T1000 (cell line): ENCODE data around the gene GTF3C2.
"Not testable (repeated sequence)": the region's sequence is repeated elsewhere in the genome, so short reads cannot be mapped to it uniquely, and the experiment has no call there.

ENCODE experiments used
- DNase-seq: peaks from one replicate; lab custom pipeline; 2025; ENCODE audit warnings: mixed read lengths; lab: John Stamatoyannopoulos, UW

The GTF3C2 gene

DNA sequence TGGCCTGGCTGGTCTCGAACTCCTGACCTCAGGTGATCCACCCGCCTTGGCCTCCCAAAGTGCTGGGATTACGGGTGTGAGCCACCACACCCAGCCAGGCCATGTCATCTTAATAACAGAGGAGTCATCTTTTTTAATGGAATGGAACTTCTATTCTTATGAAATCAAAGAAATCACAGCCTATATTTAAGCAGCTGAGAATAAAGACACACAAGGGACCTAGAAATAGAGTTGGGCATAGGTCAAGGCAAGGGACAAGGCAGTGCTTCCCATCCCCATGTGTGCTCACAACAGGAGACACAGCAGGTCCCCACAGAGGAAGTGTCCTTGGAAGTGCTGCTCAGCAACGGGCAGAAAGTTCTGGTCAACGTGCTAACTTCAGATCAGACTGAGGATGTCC, 17.0 kb upstream of the GTF3C2 start:
- no peak for DNase-seq

DNA sequence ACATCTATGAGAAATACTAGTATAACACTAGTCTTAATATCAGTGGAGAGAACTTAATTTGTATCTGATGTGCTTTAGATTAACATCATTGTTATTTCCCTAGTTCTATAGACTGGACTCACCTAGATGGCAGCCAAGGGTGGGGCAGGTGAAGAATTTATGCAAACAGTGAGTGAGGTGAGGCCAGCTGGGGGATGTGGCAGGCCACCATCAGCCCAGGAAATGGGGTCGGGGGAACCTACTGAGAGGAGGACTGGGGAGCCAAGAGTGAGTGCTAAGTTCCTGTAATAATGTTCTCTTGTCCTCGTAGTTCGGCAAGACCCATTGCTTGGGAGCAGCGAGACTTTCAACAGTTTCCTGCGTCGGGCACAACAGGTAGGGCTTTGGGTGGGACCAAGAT, 16.4 kb upstream of the GTF3C2 start:
- no peak for DNase-seq

- DNase-seq: no peak
These were observed 14.5 kb upstream of the GTF3C2 start for GRCh38 chr2:27370816-27371620.

- DNase-seq: peak; percentile 98
These were observed 13.7 kb upstream of the GTF3C2 start, which contains the start of the genes EIF2B4 and SNX17 for GRCh38 chr2:27370026-27370815. Gene EIF2B4 (minus strand): TSS chr2:27370338. CDS start chr2:27370314, 24 bp downstream. Gene SNX17 (plus strand): TSS chr2:27370616. CDS start chr2:27370744, 128 bp downstream.

GRCh38 chr2:27369471-27370025, 13.0 kb upstream of the GTF3C2 start:
- DNase-seq: no peak

DNA sequence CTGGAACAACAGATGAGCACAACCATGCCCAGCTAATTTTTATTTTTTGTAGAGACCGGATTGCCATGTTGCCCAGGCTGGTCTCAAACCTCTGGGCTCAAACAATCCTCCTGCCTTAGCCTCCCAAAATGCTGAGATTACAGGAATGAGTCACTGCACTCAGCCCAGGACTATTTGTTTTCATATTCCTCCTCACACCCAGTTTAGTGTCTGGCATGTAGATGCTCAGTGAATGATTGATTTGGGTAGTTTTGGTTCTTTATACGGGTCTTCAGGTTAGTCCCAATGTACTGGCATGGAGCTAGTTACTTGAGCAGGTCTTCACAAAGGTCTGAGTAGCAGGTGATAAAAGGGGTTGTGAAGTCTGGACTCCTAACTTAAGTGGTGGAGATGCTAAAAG, 7.4 kb upstream of the GTF3C2 start:
- no peak for DNase-seq

- DNase-seq: no peak
These were observed 6.3 kb upstream of the GTF3C2 start for GRCh38 chr2:27362678-27363420.

DNA sequence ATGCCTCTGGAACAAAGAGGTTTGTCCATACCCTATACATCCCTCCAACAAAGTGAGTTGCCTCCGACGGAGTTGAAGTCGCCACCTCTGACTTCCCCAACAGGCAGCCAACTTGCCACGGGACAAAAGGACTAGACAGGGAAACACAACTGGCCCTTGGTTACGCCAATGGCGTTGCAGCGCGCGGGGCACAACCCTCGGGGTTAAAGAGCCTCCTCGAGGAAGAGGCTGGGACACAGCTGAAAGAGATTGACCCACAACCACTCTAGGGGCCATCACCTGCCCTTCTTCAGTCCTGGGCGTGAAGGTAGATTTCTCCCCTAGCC, 545 bp downstream of the GTF3C2 start:
- peak; percentile 5 for DNase-seq

- no peak for DNase-seq
These were observed 2.0 kb downstream of the GTF3C2 start for GRCh38 chr2:27354597-27354927.

- no peak for DNase-seq
These were observed 2.6 kb downstream of the GTF3C2 start for GRCh38 chr2:27353762-27354596.

DNA sequence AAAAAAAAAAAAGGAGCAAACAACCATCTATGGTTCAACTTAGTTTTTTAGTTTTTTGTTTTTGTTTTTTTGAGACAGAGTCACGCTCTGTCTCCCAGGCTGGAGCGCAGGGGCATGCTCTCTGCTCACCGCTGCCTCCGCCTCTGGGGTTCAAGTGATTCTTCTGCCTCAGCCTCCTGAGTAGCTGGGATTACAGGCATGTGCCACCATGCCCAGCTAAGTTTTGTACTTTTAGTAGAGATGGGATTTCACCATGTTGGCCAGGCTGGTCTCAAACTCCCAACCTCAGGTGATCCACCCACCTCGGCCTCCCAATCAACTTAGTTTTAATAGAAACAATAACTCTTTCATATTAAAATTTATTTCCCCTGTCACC, 3.2 kb downstream of the GTF3C2 start:
- DNase-seq: not testable (repeated sequence)

DNA sequence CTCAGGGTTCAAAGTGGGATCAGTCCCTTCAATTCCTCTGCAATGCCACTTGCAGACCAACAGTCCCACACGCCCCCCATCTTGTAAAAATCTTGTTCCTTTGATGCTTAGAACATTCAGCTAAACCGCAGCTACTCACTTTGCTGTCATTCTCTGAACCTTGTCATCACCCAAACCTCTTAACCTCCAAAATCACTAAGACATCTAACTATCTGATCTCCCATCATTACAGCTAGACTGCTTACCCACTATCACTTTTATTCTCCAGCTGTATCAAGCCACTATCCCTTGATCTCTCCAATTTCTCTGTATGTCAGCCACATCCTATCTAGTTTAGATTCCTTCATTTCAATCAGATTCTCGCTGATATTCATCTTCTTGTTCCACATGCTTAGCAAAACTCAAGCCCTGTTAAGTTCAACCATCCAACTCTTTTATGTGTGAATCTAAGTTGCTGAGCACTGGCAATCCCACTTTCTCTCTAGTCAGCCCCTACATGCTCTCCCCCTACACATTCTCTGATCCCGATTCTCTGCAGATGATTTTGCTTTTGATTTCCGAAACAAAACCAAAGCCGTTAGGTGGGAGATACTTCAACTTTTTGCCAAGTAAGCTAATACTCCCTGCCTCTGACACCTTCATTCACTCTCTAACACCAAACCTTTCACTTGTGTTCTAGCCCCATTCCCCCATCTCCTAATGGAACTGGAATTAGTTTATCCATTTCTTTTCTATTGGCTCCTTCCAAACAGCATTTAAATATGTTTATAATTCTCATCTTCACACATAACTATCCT, 4.6 kb downstream of the GTF3C2 start:
- DNase-seq: no peak

DNA sequence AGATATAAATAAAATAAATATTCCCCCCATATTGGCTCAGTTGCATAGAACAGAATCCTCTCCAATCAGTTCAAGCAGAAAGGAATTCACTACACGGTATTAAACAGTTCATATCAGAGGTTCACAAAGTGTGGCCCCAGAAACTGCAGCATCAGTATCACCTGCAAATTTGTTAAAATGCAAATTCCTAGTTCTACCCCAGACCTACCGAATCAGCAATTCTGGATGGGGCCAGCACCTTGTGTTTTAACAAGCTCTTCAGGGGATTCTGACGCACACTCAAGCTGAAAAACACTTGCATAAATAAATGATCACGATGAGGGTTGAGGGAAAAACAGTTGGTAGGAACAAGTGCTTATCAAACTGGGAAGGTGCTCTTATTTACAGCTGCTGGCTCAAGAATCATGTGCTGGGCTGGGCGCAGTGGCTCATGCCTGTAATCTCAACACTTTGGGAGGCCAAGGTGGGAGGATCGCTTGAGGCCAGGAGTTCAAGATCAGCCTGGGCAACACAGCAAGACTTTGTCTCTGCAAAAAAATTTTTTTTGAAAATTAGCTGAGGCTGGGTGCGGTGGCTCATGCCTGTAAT, 6.4 kb downstream of the GTF3C2 start:
- DNase-seq: no peak

- DNase-seq: no peak
These were observed 8.9 kb downstream of the GTF3C2 start for GRCh38 chr2:27347641-27348040.

DNA sequence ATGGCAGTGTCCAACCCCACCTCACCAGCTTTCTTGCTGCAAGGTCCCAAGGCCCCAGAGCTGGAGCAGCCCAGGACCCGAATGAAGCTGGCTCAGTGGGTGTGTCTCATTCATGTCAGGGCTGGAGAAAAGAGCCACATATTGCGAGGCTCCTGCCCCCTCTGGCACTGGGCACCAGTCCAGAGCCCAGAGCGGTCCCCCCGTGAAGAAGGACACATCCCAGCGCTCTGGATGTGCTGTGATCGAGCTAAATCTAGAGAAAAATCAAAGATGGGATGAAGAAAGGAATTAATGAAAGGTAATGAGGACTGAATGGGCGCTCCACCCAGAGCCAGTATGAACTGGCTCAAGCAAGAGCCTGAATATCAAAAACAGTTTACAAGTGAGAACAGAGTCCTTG, 20.4 kb downstream of the GTF3C2 start:
- DNase-seq: no peak

DNA sequence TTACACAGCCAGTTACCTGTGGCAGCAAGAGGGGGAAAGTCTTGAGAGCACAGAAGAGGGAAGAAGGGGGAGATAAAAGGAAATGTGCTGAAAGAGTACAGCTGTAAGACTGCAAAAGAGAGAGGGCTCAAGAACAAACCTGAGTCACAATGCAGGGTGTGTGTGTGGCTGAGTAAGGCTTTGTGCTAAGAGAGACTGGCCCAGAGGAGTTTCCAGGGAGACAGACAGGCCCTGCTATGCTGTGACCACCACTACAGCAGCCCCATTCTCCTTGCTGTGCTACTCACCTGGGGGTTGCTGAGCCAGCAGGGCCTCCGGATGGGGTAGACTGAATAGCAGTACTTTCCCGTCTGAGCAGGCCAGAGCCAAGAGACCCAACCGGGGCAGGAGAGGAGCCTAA, 21.3 kb downstream of the GTF3C2 start:
- no peak for DNase-seq

DNA sequence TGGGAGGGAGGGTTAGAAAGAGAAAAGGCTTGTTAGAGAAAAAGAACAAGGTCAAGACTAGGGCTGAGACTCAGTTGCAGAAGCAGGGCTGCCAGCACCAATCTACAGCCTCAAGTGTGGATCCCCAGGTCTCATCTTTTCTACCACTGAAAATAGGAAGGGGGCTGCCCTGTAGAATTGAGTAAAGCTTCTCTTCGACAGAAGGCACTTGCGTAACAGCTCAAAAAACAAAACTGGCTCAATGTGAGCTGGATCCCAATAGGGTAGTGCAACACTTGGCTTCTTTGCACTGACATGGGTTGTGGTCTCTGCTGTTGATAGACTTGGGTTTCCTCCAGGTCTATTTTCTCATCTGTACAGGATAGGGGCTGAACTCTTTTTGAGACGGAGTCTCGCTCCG, 31.8 kb downstream of the GTF3C2 start:
- DNase-seq: no peak

GRCh38 chr2:27323596-27324285, 32.8 kb downstream of the GTF3C2 start:
- no peak for DNase-seq

DNA sequence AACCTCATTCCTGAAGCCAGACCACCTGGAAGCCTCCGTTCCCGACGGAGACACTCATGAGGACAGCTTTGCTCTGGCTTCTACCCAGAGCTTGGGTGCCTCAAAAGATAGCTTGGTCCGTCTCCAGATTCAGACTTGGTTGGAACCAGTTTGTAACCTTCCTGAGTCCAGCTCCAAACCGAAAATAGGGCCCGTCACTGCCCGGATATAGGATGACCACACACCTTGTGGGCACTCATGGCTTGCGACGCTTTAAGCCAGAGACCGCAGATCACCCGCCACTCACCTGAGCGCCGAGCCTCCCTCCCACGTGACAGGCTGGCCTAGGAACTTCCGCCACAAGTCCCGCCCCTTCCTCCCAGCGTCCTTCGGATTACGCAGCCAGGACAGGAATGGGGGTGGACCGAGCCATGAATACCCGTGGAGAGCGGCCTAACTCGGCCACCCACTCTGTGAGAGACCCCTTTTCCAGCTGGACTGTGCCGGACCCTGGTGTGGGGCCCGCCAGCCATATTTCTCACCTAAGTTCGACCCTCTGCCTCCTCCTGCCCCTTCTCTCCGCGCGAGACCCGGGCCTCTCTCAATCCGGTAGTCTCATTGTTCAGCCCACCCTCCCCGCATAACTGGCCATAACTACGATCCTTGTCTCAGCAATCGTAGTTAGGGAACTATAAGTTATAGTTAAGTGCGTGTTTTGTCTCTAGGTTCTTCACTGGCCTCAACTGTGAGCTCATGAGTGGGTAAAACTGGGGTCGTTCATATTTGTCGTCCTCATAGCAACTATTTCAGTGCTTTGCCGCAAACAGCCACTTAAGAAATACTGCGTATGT, 33.6 kb downstream of the GTF3C2 start, which contains the start of gene MPV17:
MPV17 (minus strand) TSS at position 332 of the 830 bp plus-strand sequence. CDS start 580 bp downstream, outside the sequence.
- peak; percentile 63 for DNase-seq
